Anterior cingulate cortex (tissue), 58 donors: ENCODE measurements around the gene RFX3.

Experiments used
- DNase-seq, 58 donors: peaks; one replicate each; lab custom pipeline; 2025; lab: John Stamatoyannopoulos, UW

Gene RFX3

GRCh38 chr9:3173374-3173773 lies 352.4 kb downstream of the RFX3 start:
- DNase-seq: no peak

GRCh38 chr9:3170819-3171218 lies 355.0 kb downstream of the RFX3 start:
- no peak for DNase-seq
